IPS-11a (cell line): Measurements from ENCODE around the gene ABR.
"Not testable (repeated sequence)": the region's sequence is repeated elsewhere in the genome, so short reads cannot be mapped to it uniquely, and the experiment has no call there.

Experiments
- H3K4me3 ChIP-seq: one replicate; pipeline ENCODE4 v1.5.1; 2013; ENCODE audit warnings: low read depth, low read length, control low read depth

ABR gene

GRCh38 chr17:1174263-1174880 lies 5.4 kb downstream of the ABR start:
- H3K4me3 ChIP-seq = no peak overlapping the region

DNA sequence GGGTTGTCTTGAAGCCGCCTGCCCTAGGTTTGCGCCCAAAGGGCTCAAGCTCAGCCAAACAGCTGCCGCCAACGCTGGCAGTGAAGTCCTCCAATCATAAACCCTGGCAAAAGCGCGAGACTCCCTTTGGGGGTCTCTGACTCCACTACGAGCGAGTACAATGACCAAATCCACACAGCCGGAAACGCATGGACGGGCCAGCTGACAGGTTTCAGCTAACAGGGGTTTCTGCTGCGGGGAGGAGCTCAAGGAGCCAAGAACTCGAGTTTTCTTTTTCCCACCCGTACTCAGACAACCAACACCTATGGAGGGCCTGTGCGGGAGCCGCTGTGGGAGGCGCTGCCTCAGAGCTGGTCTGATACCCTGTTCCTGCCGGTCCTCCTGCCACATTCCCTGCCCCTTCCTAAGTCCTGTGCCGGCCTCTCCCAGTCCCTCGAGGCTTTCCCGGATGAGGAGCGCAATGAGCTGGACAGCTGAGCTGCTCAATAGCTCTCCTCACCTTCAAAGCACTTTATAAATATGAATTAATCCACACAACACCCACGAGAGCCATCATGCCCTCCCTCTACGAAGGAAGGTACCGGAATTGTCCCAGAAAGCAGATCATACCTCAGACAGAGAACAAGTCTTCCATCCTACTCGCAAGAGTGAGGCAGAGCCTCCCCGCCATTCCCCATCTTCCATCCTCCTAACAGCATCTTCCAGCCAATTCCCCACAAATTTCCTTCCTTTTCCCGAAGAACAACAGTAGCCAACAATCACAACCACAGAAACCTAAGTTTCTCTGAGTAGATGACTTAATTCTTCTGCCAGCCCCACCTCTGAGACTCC lies 6.1 kb downstream of the ABR start:
- no peak overlapping the region for H3K4me3 ChIP-seq

GRCh38 chr17:1171953-1172352 lies 7.8 kb downstream of the ABR start:
- H3K4me3 ChIP-seq = no peak overlapping the region

GRCh38 chr17:1170739-1171138 lies 9.0 kb downstream of the ABR start:
- H3K4me3 ChIP-seq = no peak overlapping the region

DNA sequence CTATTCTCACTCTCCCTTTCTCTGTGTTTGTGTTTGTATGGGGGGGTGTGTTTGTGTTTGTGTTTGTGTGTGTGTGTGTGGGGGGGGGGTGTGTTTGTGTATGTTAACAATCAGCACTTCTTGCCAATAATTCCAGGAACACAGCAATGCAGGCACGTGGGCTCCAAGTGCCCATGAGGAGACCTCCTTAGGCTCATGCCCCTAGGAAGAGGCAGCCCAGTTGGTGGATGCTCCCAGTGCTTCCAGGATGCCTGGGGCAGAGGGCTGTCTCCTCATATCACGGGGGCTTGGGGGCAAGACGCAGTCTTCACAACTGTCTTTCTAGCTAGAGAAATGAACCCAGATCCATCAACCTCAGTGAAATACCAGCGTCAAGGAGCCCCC lies 9.9 kb downstream of the ABR start:
- H3K4me3 ChIP-seq = no peak overlapping the region

DNA sequence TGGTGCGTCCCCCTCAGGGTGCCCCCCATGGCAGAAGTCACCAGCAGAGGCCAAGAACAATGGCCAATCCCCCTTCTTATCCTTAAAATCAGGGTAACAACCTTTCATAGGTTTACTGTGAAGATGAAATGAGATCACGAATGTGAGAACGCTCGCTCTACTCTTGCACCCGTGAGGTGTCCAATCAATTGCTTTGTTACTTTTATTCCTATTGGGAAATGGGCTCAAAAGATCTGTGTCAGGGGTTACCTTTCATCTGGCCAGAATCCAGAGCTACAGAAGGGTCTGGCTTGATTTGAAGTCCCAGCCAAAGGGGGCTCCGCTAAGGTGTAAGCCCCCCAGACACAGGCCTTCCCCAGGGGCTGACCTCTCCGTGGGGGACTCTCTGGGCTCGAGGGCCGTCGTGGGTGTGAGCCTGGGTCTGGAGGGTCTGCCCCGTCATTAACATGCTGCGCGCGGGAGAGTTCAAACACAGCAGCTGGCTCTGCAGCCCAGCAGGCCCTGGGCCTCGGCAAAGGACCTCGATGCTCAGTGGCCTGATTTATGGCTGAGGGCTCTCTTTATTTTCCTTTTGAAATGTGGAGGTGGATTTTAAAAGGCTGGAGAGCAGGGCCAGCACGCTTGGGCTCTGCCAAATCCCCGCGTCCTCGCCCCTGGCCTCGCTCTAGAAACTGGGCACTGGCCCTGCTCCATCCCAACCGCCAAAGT lies 10.4 kb downstream of the ABR start:
- H3K4me3 ChIP-seq = no peak overlapping the region

GRCh38 chr17:1168533-1169220 lies 11.1 kb downstream of the ABR start:
- no peak overlapping the region for H3K4me3 ChIP-seq

- H3K4me3 ChIP-seq = no peak overlapping the region
Observed at GRCh38 chr17:1166276-1166675, 13.5 kb downstream of the ABR start.

DNA sequence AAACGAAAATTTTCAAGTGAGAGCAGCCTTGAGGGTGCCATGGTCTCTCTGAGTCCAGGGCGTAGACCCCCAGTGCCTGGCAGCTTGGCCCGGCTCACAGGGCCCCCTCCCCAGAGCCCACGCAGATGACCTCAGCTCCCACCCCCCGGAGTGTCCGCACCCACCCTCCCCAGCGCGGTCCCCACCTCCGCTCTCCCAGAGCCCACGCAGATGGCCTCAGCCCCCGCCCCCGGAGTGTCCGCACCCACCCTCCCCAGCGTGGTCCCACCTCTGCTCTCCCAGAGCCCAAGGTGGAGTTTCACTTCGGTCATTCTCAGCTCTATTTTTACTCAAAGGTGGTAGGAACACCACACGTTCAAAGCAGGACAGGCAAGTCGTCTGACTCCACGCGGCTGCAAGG lies 13.9 kb downstream of the ABR start:
- H3K4me3 ChIP-seq = no peak overlapping the region

DNA sequence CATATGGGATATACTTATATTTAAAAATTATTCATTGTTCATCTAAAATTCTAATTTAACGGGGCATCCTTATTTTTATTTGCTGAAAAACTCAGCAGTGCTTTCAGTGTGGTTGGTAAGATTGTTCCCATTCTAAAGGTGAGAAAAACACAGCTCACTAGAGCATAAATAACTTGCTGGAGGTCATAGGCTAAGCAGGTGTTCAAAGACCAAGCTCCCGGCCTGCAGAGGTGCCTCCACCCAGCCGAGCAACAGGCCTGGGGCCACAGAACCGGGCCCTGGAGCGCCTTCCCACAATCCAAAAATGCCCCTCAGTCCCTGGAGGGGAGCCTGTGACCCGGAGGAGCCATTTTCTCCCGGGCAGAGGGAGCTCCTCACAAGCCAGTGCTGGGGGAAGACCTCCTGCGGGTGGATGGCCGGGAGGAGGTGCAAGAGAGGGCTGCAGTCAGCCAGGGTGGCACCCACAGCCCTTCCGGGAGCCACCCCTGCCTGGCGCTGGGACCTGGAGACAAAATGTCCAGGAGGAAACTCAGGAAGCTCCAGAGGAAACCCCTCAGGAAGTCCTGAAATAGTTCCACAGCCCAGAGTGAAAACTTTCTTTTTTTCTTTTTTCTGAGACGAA lies 14.7 kb downstream of the ABR start:
- no peak overlapping the region for H3K4me3 ChIP-seq

DNA sequence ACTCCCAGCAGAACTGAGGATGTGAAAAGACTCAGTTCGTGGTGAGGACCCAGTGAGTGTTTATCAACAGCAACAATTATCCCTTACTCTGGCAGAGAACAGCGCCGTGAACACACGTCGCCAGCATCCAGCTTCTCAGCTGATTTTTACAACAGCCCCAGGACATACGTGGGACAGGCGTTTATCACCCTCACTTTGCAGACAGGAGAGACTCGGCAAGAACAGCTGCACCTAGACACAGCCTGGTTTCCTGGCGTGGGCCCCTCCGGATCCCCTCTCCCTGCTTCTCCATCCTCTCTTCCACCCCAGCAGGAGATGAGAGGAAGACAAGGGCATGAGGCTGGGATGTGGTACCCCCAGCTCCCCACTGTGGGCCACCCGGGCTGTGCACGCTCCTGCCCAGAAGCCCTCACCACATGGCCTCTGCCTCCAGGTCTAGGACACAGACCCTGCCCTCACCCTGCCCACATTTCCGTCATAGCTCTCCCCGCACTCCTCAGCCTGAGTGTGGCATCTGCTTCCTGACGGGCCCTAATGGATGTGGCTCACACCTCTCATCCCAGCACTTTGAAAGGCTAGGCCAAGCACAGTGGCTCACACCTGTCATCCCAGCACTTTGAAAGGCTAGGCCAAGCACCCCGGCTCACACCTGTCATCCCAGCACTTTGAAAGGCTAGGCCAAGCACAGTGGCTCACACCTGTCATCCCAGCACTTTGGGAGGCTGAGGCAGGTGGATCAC lies 17.5 kb downstream of the ABR start:
- H3K4me3 ChIP-seq = no peak overlapping the region

GRCh38 chr17:1160591-1161390 lies 19.0 kb downstream of the ABR start:
- no peak overlapping the region for H3K4me3 ChIP-seq

DNA sequence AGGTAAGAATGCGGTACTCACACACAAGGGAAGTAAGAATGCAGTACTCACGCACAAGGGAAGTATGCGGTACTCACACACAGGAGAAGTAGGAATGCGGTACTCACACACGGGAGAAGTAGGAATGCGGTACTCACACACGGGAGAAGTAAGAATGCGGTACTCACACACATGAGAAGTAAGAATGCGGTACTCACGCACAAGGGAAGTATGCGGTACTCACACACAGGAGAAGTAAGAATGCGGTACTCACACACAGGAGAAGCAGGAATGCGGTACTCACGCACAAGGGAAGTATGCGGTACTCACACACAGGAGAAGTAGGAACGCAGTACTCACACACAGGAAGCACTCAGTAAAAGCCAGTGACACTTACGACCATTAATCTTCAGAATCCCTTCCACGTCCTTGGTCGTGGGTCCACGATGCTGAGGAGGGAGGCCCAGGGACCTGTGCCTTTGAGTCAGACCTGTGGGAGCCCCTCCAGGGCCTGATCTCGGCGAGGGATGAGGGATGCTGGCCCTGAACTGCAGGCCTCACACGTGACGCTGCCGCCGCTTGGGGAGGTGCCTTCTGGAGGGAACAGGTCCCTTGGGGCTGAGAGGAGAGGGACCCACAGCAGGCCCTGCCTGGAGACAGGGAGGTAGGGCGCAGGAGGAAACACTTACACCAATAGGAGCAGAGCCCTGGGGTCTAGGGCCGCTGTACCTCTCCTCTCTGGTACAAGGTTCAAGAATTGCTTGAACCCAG lies 20.2 kb downstream of the ABR start:
- H3K4me3 ChIP-seq = no peak overlapping the region

GRCh38 chr17:1158879-1159278 lies 20.9 kb downstream of the ABR start:
- no peak overlapping the region for H3K4me3 ChIP-seq

- no peak overlapping the region for H3K4me3 ChIP-seq
Observed at GRCh38 chr17:1156864-1157263, 22.9 kb downstream of the ABR start.

- no peak overlapping the region for H3K4me3 ChIP-seq
Observed at GRCh38 chr17:1154704-1155103, 25.1 kb downstream of the ABR start.

DNA sequence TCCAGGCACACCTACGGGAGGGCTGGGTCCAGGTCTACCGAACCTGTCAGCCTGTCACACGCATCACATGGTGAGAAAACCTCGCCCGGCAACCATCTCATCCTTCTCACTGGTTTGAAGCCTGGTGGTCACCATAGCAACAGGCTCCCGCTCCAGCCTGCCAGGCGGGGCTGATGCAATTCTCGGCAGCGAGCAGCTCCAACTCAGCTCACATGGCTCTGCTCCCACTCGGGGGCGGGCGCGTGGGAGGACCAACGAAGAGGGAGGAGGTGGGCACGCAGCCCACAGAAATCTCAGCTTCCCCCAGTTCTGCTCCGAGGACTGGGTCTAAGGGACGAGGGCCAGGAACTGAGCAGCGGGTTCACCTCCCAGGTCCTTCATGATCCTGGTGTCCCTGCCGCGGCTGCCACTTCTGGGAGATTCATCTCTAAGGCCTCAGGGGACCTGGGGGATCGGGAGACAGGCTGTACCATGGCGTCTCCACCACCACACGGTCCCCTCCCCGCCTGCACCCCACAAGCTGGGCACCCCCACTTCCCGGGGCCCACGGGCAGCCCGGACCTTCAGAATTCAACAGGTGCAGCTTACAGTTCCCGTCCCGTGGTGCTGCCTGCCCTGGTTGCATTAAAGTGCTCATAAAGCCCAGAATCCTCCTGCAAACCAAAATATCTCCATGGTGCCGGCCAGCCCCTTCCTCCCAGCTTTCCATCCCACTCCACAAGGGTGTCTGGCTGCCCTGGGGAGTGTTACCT lies 25.8 kb downstream of the ABR start:
- H3K4me3 ChIP-seq = no peak overlapping the region

DNA sequence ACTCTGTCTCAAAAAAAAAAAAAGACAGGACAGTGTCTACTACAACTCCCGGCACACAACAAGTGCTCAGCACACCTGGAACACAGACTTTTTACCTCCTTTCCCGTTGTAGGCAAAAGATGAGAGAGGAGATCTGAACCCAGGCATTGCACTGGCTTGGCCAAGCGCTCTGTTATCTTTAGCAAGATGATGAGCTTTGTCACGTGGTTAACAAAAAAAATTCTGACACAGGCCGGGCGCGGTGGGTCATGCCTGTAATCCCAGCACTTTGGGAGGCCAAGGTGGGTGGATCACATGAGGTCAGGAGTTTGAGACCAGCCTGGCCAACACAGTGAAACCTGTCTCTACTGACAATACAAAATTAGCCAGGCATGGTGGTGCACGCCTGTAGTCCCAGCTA lies 27.2 kb downstream of the ABR start:
- not testable (repeated sequence) for H3K4me3 ChIP-seq
